ENCODE results near the gene TPM1. TPM values are rescaled to one million over a fixed set of nuclear protein-coding genes. Genes with fewer than 3 reads are reported as not detected.
A peak's percentile ranks its signal among the peaks of the same experiment; 100 is the strongest.

The TPM1 gene
- total and polyA plus RNA-seq, 2 donors (not counting 1 experiment from before 2014, with no cell fraction given), result 224 to 1,732 TPM

DNA sequence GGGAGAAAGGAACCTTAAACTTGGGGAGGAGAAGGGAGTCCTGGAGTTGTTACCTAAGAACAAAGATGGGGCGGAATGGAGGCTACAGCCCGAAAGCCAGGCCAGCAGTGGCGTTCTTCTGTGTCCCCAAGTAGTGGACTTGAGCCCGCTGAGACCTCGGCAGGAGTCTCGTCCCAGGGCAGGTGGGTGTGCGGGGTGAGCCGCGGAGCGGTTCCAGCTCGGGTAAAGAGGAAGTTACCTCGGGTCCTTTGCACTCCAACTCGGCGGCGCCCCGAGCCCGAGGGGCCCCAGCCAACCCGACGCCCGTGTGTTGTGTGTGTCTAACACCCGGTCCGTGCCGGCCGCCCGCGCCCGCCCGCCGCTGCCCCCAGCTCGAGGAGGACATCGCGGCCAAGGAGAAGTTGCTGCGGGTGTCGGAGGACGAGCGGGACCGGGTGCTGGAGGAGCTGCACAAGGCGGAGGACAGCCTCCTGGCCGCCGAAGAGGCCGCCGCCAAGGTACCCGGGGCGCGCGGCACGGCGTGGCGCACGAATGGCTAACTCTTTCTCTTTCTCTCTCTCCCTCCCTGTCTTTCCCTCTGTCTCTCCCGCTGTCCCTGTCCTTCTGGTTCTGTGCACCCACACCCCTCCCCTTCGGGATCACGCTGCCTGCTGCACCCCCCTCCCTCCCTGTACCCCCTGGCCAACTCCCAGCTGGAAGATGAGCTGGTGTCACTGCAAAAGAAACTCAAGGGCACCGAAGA is 959 bp downstream of the TPM1 start:
- TF ChIP-seq EZH2 (IDR thresholded peaks at IDR 0.05; ENCODE audit: low read length, missing control alignments), result no peak
- TF ChIP-seq, protein P1, sequence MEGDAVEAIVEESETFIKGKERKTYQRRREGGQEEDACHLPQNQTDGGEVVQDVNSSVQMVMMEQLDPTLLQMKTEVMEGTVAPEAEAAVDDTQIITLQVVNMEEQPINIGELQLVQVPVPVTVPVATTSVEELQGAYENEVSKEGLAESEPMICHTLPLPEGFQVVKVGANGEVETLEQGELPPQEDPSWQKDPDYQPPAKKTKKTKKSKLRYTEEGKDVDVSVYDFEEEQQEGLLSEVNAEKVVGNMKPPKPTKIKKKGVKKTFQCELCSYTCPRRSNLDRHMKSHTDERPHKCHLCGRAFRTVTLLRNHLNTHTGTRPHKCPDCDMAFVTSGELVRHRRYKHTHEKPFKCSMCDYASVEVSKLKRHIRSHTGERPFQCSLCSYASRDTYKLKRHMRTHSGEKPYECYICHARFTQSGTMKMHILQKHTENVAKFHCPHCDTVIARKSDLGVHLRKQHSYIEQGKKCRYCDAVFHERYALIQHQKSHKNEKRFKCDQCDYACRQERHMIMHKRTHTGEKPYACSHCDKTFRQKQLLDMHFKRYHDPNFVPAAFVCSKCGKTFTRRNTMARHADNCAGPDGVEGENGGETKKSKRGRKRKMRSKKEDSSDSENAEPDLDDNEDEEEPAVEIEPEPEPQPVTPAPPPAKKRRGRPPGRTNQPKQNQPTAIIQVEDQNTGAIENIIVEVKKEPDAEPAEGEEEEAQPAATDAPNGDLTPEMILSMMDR (conservative IDR thresholded peaks at IDR 0.05 in 1 of 2, IDR thresholded peaks at IDR 0.05 in 1 of 2; ENCODE audit: low read depth in 1 of 2, low read length in 2 of 2), result no peak
- H4K20me1 ChIP-seq (ENCODE audit: control insufficient read depth, extremely low read depth, insufficient read depth, low read length), result no peaks in the 10 kb centered on the region
- DNase-seq (ENCODE audit: low read depth in 2 of 2), result no peak
- no peak overlapping the region for H2AFZ ChIP-seq (ENCODE audit: low read length)
- H3K9ac ChIP-seq (ENCODE audit: insufficient read depth, low read length), result peak overlapping the region; percentile 79
- peaks cover 14% of the 10 kb centered on the region for H3K4me1 ChIP-seq (ENCODE audit: control insufficient read depth, extremely low read depth, insufficient read depth, low read length)
- no peaks in the 10 kb centered on the region for H3K9me3 ChIP-seq (ENCODE audit: control insufficient read depth, insufficient read depth, low read depth, low read length)
- H3K27me3 ChIP-seq (ENCODE audit: control insufficient read depth, insufficient read depth, low read length), result no peaks in the 10 kb centered on the region
- peak overlapping the region; percentile 75 for H3K27ac ChIP-seq (ENCODE audit: insufficient read depth, low read length)
- peaks cover 3% of the 10 kb centered on the region for H3K36me3 ChIP-seq (ENCODE audit: control insufficient read depth, insufficient read depth, low read length)
- peak overlapping the region; percentile 93 for H3K4me2 ChIP-seq (ENCODE audit: extremely low read depth, insufficient read depth, low read length)
- H3K4me3 ChIP-seq (replicated peaks in 1 of 4; ENCODE audit: control extremely low read depth in 1 of 4, insufficient read depth in 1 of 4, low read depth in 3 of 4, low read length in 4 of 4), result peak overlapping the region; percentile 80 to 94 (median 88)
- peaks cover 45% of the 10 kb centered on the region for H3K79me2 ChIP-seq (ENCODE audit: control insufficient read depth, insufficient read depth, low read length)

DNA sequence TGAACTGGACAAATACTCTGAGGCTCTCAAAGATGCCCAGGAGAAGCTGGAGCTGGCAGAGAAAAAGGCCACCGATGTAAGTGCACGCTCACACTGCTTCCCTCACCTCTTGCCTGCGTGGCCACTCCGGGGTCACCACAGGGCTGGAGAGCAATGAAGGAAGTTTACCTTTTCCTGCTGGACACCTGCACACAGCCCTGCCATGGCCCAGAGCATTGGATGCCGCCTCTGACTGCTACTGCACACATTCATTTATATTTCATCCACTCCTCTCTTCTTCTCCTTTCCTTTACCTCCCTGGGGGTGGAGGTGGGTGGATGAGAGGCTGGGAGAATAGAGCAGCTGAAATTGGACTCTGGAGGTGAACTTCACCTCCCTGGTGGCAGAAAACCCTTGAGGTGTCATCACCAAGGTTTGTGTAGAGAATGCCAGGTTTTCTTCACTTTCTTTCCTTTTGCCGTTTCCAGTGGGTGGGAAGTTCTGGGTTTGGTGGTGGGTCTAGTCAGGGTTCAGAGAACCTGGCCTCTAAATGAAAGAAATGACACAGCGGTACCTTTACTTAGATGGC is 1.6 kb downstream of the TPM1 start:
- Histone ChIP-seq H3K9me3 (ENCODE audit: control insufficient read depth, insufficient read depth, low read depth, low read length) (no peaks in the 10 kb centered on the region), H3K4me3 (replicated peaks in 1 of 4; ENCODE audit: control extremely low read depth in 1 of 4, insufficient read depth in 1 of 4, low read depth in 3 of 4, low read length in 4 of 4) (peak overlapping the region; percentile 80 to 94 (median 88)), H3K4me1 (ENCODE audit: control insufficient read depth, extremely low read depth, insufficient read depth, low read length) (peaks cover 14% of the 10 kb centered on the region), H3K9ac (ENCODE audit: insufficient read depth, low read length) (peak overlapping the region; percentile 79), H3K27ac (ENCODE audit: insufficient read depth, low read length) (peak overlapping the region; percentile 75), H3K27me3 (ENCODE audit: control insufficient read depth, insufficient read depth, low read length) (no peaks in the 10 kb centered on the region), H3K36me3 (ENCODE audit: control insufficient read depth, insufficient read depth, low read length) (peaks cover 3% of the 10 kb centered on the region), H2AFZ (ENCODE audit: low read length) (no peak overlapping the region), H4K20me1 (ENCODE audit: control insufficient read depth, extremely low read depth, insufficient read depth, low read length) (no peaks in the 10 kb centered on the region), H3K79me2 (ENCODE audit: control insufficient read depth, insufficient read depth, low read length) (peaks cover 51% of the 10 kb centered on the region), H3K4me2 (ENCODE audit: extremely low read depth, insufficient read depth, low read length) (peak overlapping the region; percentile 93)
- TF ChIP-seq, protein P1 (conservative IDR thresholded peaks at IDR 0.05 in 1 of 2, IDR thresholded peaks at IDR 0.05 in 1 of 2; ENCODE audit: low read depth in 1 of 2, low read length in 2 of 2), result no peak
- TF ChIP-seq EZH2 (IDR thresholded peaks at IDR 0.05; ENCODE audit: low read length, missing control alignments), result no peak
- no peak for DNase-seq (ENCODE audit: low read depth in 2 of 2)

DNA sequence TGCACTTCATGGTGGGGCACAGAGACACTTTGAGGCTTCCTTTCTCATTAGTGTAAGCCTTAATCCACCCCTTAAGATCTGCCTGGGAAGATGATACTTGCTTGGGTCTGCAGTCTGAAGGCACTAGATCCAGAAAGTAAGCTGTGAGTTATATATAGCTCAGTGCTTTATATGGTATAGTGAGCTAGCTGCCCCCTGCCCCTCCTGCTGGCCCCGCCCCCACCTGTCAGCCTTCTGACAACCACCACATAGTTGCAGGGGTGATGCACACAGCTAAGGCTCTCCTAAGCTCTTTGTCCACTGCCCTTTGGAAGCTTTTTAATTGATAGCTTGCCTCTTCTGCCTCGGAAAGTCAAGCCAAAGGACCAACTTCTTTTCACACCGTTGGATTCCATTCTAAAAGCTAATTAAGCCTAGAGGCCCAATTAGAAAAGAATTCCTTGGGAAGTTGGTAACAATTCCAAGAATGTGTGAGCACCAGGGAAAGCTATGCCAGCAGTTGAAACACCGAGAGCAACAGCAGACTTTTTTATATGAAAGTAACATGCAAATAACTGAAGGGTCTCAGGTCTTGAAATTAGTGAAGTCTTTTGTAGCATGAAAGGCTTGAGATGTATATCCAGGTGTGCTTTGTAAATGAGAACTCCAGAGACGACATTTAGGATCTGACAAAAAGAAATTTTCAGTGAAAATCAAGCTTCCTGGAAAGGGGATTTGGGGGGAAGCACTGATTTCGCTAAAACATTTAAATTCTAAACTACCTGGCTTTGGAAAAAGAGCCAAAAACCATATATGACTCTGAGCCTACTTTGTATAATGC is 2.3 kb downstream of the TPM1 start:
- no peaks in the 10 kb centered on the region for H3K27me3 ChIP-seq (ENCODE audit: control insufficient read depth, insufficient read depth, low read length)
- peak in 1 of 2 donors; percentile 76 for DNase-seq (ENCODE audit: low read depth in 2 of 2)
- H3K4me1 ChIP-seq (ENCODE audit: control insufficient read depth, extremely low read depth, insufficient read depth, low read length), result peaks cover 14% of the 10 kb centered on the region
- no peaks in the 10 kb centered on the region for H3K9me3 ChIP-seq (ENCODE audit: control insufficient read depth, insufficient read depth, low read depth, low read length)
- H3K4me2 ChIP-seq (ENCODE audit: extremely low read depth, insufficient read depth, low read length), result peak overlapping the region; percentile 98
- H2AFZ ChIP-seq (ENCODE audit: low read length), result no peak overlapping the region
- peak overlapping the region; percentile 80 to 94 (median 88) for H3K4me3 ChIP-seq (replicated peaks in 1 of 4; ENCODE audit: control extremely low read depth in 1 of 4, insufficient read depth in 1 of 4, low read depth in 3 of 4, low read length in 4 of 4)
- TF ChIP-seq, protein P1 (conservative IDR thresholded peaks at IDR 0.05 in 1 of 2, IDR thresholded peaks at IDR 0.05 in 1 of 2; ENCODE audit: low read depth in 1 of 2, low read length in 2 of 2), result no peak
- no peak for TF ChIP-seq EZH2 (IDR thresholded peaks at IDR 0.05; ENCODE audit: low read length, missing control alignments)
- peak overlapping the region; percentile 75 for H3K27ac ChIP-seq (ENCODE audit: insufficient read depth, low read length)
- no peaks in the 10 kb centered on the region for H4K20me1 ChIP-seq (ENCODE audit: control insufficient read depth, extremely low read depth, insufficient read depth, low read length)
- H3K79me2 ChIP-seq (ENCODE audit: control insufficient read depth, insufficient read depth, low read length), result peaks cover 58% of the 10 kb centered on the region
- H3K9ac ChIP-seq (ENCODE audit: insufficient read depth, low read length), result peak overlapping the region; percentile 79
- peaks cover 3% of the 10 kb centered on the region for H3K36me3 ChIP-seq (ENCODE audit: control insufficient read depth, insufficient read depth, low read length)
